ENCODE data around the gene SEMA3E.

DNA sequence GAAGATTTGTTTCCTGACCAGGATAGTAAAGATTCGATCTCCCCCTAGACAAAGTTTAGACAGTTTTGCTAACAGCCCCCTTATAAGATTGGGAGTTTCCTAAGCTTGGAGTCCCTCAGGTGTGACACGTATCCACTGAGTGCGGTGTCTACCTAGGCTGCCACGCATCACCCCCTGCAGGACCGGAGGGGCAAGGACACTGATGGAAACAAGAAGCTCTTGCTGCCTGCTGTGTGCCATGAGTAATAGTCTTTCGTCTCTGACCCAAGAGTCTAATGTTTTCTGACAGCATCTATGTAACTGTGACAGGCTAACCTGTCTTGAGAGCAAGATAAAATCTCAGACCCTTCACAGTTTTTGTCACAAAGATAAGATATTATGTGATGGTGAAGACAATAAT lies 173.5 kb downstream of the SEMA3E start:
- TF ChIP-seq, protein P1, sequence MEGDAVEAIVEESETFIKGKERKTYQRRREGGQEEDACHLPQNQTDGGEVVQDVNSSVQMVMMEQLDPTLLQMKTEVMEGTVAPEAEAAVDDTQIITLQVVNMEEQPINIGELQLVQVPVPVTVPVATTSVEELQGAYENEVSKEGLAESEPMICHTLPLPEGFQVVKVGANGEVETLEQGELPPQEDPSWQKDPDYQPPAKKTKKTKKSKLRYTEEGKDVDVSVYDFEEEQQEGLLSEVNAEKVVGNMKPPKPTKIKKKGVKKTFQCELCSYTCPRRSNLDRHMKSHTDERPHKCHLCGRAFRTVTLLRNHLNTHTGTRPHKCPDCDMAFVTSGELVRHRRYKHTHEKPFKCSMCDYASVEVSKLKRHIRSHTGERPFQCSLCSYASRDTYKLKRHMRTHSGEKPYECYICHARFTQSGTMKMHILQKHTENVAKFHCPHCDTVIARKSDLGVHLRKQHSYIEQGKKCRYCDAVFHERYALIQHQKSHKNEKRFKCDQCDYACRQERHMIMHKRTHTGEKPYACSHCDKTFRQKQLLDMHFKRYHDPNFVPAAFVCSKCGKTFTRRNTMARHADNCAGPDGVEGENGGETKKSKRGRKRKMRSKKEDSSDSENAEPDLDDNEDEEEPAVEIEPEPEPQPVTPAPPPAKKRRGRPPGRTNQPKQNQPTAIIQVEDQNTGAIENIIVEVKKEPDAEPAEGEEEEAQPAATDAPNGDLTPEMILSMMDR (IDR thresholded peaks at IDR 0.05): peak; percentile 45
- no peak for TF ChIP-seq SIN3A (IDR thresholded peaks at IDR 0.05; ENCODE audit: borderline replicate concordance, insufficient read depth, low read depth, low read length)
- TF ChIP-seq, protein P2, sequence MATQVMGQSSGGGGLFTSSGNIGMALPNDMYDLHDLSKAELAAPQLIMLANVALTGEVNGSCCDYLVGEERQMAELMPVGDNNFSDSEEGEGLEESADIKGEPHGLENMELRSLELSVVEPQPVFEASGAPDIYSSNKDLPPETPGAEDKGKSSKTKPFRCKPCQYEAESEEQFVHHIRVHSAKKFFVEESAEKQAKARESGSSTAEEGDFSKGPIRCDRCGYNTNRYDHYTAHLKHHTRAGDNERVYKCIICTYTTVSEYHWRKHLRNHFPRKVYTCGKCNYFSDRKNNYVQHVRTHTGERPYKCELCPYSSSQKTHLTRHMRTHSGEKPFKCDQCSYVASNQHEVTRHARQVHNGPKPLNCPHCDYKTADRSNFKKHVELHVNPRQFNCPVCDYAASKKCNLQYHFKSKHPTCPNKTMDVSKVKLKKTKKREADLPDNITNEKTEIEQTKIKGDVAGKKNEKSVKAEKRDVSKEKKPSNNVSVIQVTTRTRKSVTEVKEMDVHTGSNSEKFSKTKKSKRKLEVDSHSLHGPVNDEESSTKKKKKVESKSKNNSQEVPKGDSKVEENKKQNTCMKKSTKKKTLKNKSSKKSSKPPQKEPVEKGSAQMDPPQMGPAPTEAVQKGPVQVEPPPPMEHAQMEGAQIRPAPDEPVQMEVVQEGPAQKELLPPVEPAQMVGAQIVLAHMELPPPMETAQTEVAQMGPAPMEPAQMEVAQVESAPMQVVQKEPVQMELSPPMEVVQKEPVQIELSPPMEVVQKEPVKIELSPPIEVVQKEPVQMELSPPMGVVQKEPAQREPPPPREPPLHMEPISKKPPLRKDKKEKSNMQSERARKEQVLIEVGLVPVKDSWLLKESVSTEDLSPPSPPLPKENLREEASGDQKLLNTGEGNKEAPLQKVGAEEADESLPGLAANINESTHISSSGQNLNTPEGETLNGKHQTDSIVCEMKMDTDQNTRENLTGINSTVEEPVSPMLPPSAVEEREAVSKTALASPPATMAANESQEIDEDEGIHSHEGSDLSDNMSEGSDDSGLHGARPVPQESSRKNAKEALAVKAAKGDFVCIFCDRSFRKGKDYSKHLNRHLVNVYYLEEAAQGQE (IDR thresholded peaks at IDR 0.05; ENCODE audit: insufficient read depth in 1 of 2, low read depth in 2 of 2, low read length in 1 of 2): no peak
- no peak for TF ChIP-seq POLR2AphosphoS5 (IDR thresholded peaks at IDR 0.05; ENCODE audit: low read depth, low read length)

All from Panc1 (cell line).